Stimulated activated CD8-positive, alpha-beta memory T cell treated with anti-CD3 and anti-CD28 coated beads, Interleukin-15, amount 100 ng/mL, for 4 hours (primary cell): ENCODE results near the gene NFKB2.

ENCODE experiments used
- DNase-seq, 2 donors: peaks; one replicate each; pipeline ENCODE4 v3.0.0-alpha.2; 2020; ENCODE audit warnings: low read depth in 2 of 2

The NFKB2 gene

GRCh38 chr10:102451105-102451969 lies 55.8 kb downstream of the NFKB2 start, which contains the start of gene C10orf95:
C10orf95 (minus strand) TSS chr10:102451543; CDS start chr10:102451093, 450 bp downstream.
- no peak for DNase-seq
